ENCODE data around the gene CHD9. TPM values are rescaled to one million over a fixed set of nuclear protein-coding genes. Genes with fewer than 3 reads are reported as not detected.

Gene CHD9
- total RNA-seq, 4 donors from 2014 or later: 24.5 to 84.0 (median 48.2) TPM

- Histone ChIP-seq H3K27ac (peak overlapping the region in 1 of 4 donors; percentile 39), H3K9me3 (no peaks in the 10 kb centered on the region), H3K4me3 (no peak overlapping the region), H3K4me1 (peaks cover 32 to 38% of the 10 kb centered on the region in 2 donors), H3K27me3 (no peaks in the 10 kb centered on the region), H3K36me3 (no peaks in the 10 kb centered on the region)
- intact Hi-C loops (cut with DNase I; ENCODE audit: low total_unique reads) (no loop called here), in situ Hi-C loops (cut with MboI; ENCODE audit: low sequenced_read_pairs in 4 of 4) (no loop called here)
- DNase-seq: no peak
- no peak for ATAC-seq
- TF ChIP-seq, protein P1, sequence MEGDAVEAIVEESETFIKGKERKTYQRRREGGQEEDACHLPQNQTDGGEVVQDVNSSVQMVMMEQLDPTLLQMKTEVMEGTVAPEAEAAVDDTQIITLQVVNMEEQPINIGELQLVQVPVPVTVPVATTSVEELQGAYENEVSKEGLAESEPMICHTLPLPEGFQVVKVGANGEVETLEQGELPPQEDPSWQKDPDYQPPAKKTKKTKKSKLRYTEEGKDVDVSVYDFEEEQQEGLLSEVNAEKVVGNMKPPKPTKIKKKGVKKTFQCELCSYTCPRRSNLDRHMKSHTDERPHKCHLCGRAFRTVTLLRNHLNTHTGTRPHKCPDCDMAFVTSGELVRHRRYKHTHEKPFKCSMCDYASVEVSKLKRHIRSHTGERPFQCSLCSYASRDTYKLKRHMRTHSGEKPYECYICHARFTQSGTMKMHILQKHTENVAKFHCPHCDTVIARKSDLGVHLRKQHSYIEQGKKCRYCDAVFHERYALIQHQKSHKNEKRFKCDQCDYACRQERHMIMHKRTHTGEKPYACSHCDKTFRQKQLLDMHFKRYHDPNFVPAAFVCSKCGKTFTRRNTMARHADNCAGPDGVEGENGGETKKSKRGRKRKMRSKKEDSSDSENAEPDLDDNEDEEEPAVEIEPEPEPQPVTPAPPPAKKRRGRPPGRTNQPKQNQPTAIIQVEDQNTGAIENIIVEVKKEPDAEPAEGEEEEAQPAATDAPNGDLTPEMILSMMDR (IDR thresholded peaks at IDR 0.05 in 4 of 5, conservative IDR thresholded peaks at IDR 0.05 in 1 of 5): no peak
- no peak for TF ChIP-seq POLR2A (IDR thresholded peaks at IDR 0.05)
Measured at GRCh38 chr16:53078247-53078646, 23.5 kb downstream of the CHD9 start.

DNA sequence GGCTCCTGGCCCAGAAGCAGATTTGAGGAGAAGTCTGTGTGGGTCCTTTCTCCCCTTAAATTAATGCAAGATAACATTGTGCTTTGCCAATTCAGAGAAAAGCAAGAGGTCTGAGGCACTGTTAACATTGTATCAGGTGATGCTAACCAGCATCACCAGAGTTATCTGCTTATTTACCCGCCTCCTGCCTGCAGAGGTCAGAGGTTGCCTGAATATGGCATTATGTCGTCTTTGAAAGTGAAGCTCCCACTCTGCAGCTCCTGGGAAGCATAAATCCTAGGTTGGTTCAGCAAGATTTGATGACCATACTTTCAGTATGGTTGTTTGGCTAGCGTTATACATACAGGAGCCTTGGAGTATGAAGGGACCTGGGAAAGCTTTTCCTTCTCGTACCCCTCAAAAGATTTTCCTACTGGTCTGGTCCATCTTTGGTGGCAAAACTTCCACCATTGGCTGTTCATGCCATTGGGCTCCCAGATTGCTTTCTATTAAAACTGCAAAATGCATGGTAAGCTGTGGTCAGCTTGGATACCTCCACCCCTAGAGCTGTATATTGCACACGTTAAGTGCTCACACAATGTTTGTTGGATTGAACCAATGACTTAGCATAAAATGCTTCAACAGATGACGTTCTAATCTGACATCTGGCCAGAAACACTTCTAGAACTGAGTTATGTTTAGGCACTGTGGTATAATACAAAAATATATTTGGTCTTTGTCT, 24.1 kb downstream of the CHD9 start:
- peaks cover 30 to 43% of the 10 kb centered on the region in 2 donors for H3K4me1 ChIP-seq
- no peak for ATAC-seq
- H3K36me3 ChIP-seq: no peaks in the 10 kb centered on the region
- H3K27ac ChIP-seq: peak overlapping the region in 1 of 4 donors; percentile 39
- TF ChIP-seq, protein P1 (IDR thresholded peaks at IDR 0.05 in 4 of 5, conservative IDR thresholded peaks at IDR 0.05 in 1 of 5): no peak
- no peak for TF ChIP-seq POLR2A (IDR thresholded peaks at IDR 0.05)
- no peak overlapping the region for H3K4me3 ChIP-seq
- in situ Hi-C loops (cut with MboI; ENCODE audit: low sequenced_read_pairs in 4 of 4) (no loop called here), intact Hi-C loops (cut with DNase I; ENCODE audit: low total_unique reads) (no loop called here)
- no peaks in the 10 kb centered on the region for H3K9me3 ChIP-seq
- DNase-seq: no peak
- H3K27me3 ChIP-seq: no peaks in the 10 kb centered on the region

DNA sequence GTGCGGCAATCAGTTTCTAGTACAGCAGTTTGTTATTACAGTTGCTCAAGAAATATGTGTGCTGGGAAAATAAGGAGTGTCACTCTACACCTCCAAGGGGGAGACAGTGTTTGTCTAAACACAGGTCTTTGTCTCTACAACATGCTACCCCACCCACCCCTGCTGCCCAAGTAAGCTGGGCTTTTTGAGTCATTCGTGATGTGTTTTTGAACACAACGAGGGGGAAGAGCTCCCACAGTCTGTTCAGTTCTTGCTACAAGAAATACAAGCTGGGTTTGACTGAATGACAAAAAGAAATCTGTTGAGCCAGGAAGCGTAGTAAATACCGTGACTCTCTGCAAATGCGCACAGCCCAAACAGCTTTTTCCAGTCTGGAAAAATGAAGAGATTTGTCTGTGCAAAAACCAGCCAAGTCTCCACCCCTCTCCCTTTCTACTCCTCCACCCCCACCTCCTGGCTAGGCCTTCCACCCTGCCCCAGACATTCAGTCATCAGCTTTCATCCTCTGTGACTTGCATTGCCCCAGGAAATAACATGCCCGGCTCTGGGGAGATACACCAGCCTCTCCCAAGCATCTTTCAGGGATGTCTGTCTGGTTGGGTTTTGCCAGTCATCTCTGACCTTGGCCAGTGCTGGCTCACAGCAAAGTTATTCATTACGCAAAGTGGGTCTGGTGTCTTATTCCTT, 25.7 kb downstream of the CHD9 start:
- no peaks in the 10 kb centered on the region for H3K9me3 ChIP-seq
- TF ChIP-seq, protein P1 (IDR thresholded peaks at IDR 0.05 in 4 of 5, conservative IDR thresholded peaks at IDR 0.05 in 1 of 5): no peak
- no peak for TF ChIP-seq POLR2A (IDR thresholded peaks at IDR 0.05)
- H3K36me3 ChIP-seq: no peaks in the 10 kb centered on the region
- intact Hi-C loops (cut with DNase I; ENCODE audit: low total_unique reads) (no loop called here), in situ Hi-C loops (cut with MboI; ENCODE audit: low sequenced_read_pairs in 4 of 4) (no loop called here)
- DNase-seq: peak in 1 of 2 donors; percentile 55
- H3K27ac ChIP-seq: peak overlapping the region; percentile 48 to 67 (median 60)
- H3K4me3 ChIP-seq: no peak overlapping the region
- H3K27me3 ChIP-seq: no peaks in the 10 kb centered on the region
- peaks cover 41 to 55% of the 10 kb centered on the region in 2 donors for H3K4me1 ChIP-seq
- ATAC-seq: peak; percentile 61 to 73

- H3K27ac ChIP-seq: peak overlapping the region; percentile 48 to 67 (median 60)
- no peaks in the 10 kb centered on the region for H3K9me3 ChIP-seq
- H3K4me3 ChIP-seq: no peak overlapping the region
- DNase-seq (no peak), ATAC-seq (peak in 1 of 2 donors; percentile 22)
- no peaks in the 10 kb centered on the region for H3K36me3 ChIP-seq
- TF ChIP-seq, protein P1 (IDR thresholded peaks at IDR 0.05 in 4 of 5, conservative IDR thresholded peaks at IDR 0.05 in 1 of 5): no peak
- TF ChIP-seq POLR2A (IDR thresholded peaks at IDR 0.05): no peak
- no peaks in the 10 kb centered on the region for H3K27me3 ChIP-seq
- intact Hi-C loops (cut with DNase I; ENCODE audit: low total_unique reads) (no loop called here), in situ Hi-C loops (cut with MboI; ENCODE audit: low sequenced_read_pairs in 4 of 4) (no loop called here)
- peaks cover 47 to 60% of the 10 kb centered on the region in 2 donors for H3K4me1 ChIP-seq
Measured at GRCh38 chr16:53081032-53081424, 26.2 kb downstream of the CHD9 start.

Measured in gastrocnemius medialis (tissue), 4 donors.